Kidney (tissue), 14 donors: ENCODE data around the gene RHBDD3. TPM values are rescaled to one million over a fixed set of nuclear protein-coding genes. Genes with fewer than 3 reads are reported as not detected.

ENCODE experiments used
- DNase-seq, 5 donors: peaks; one replicate each; pipeline ENCODE4 v3.0.0-alpha.2; 2013 to 2020
- FAIRE-seq: peaks from 2 replicates; lab custom pipeline; 2012; peaks lifted over from hg19 to GRCh38; lab: Jason Lieb, UNC
- H3K27ac ChIP-seq, 2 donors: one replicate each; pipeline ENCODE4 v1.7.0; 2013; ENCODE audit warnings: low read depth in 2 of 2, low read length in 2 of 2, inconsistent platforms in 1 of 2
- H3K27me3 ChIP-seq: one replicate; pipeline ENCODE4 v1.7.1; 2013; ENCODE audit warnings: low read length, inconsistent platforms; ENCODE audit not compliant: control insufficient read depth, insufficient read depth
- H3K36me3 ChIP-seq, 3 donors: one replicate each; pipeline versions ENCODE4 v1.7.0 to v1.7.1; 2013; ENCODE audit warnings: low read length in 3 of 3, control low read depth in 1 of 3, inconsistent platforms in 1 of 3; ENCODE audit not compliant: insufficient read depth in 3 of 3, control insufficient read depth in 2 of 3
- H3K4me1 ChIP-seq, 3 donors: one replicate each; pipeline versions ENCODE4 v1.7.0 to v1.7.1; 2013; ENCODE audit warnings: low read length in 3 of 3, inconsistent platforms in 1 of 3, low read depth in 1 of 3; ENCODE audit not compliant: control insufficient read depth in 2 of 3, insufficient read depth in 2 of 3
- H3K4me3 ChIP-seq, 3 donors: one replicate each; pipeline versions ENCODE4 v1.7.0 to v1.8.1; 2013; ENCODE audit warnings: low read length in 3 of 3, control low read depth in 1 of 3, inconsistent platforms in 1 of 3
- H3K9ac ChIP-seq, 3 donors: one replicate each; pipeline versions ENCODE4 v1.7.0 to v1.7.1; 2013; ENCODE audit warnings: low read length in 3 of 3, control low read depth in 1 of 3, inconsistent platforms in 1 of 3
- H3K9me3 ChIP-seq, 3 donors: one replicate each; pipeline versions ENCODE4 v1.7.0 to v1.7.1; 2013; ENCODE audit warnings: low read length in 3 of 3, control low read depth in 1 of 3, inconsistent platforms in 1 of 3; ENCODE audit not compliant: control insufficient read depth in 2 of 3, insufficient read depth in 1 of 3
- CTCF ChIP-seq: IDR thresholded peaks from 3 replicates; pipeline ENCODE4 v1.5.1; 2012; ENCODE audit warnings: mild to moderate bottlenecking, moderate library complexity, borderline replicate concordance; ENCODE audit not compliant: insufficient read depth; ENCODE audit errors: extremely low read depth
- intact Hi-C: fragments of 100-400 bp; cut with DNase I; formaldehyde crosslinking; loops from one replicate; pipeline ENCODE4 v1.11.1; 2022
- polyA plus RNA-seq: library from polyadenylated mRNA; stranded (reverse); fragments of 350-450 nt; fragmentation: Illumina TruSeq; extraction: RNeasy Lipid Tissue Mini Kit (QIAGEN cat#74804); gene quantifications from one replicate; pipeline ENCODE4 v1.2.3, GENCODE V29; 2014; ENCODE audit warnings: low read depth, low replicate concordance; ENCODE audit not compliant: insufficient read depth
- total RNA-seq: library from RNA; stranded (reverse); fragmentation: NEBNext Ultra II Directional; extraction: Animal tissue kit (Norgen Biotek cat#: 25700); gene quantifications from one replicate; pipeline ENCODE4 v1.2.1, GENCODE V29; 2021
- donor health status: control.
- donor health status: control.
- donor health status: control.
- donor health status: control.
- donor health status: control.
- donor health status: DM: yes; HTN: yes; CAD: no.
- donor health status: Normal renal cell carcinoma (clear cell type).

RHBDD3 gene
- total and polyA plus RNA-seq, 2 donors from 2014 or later, result 19.2 to 26.3 TPM

- H3K27ac ChIP-seq, result peak overlapping the region; percentile 99 to 100
- peak overlapping the region; percentile 88 to 96 (median 93) for H3K9ac ChIP-seq
- peaks cover 0 to 29% (median 16%) of the 10 kb centered on the region in 3 donors for H3K4me1 ChIP-seq
- FAIRE-seq, result no peak
- intact Hi-C loops, result no loop called here
- H3K36me3 ChIP-seq, result peaks cover 0 to 22% (median 13%) of the 10 kb centered on the region in 3 donors
- peak overlapping the region; percentile 81 to 92 (median 92) for H3K4me3 ChIP-seq
- no peaks in the 10 kb centered on the region for H3K27me3 ChIP-seq
- TF ChIP-seq CTCF, result no peak
- peak in 3 of 5 donors; percentile 50 to 88 (median 80) for DNase-seq
- no peaks in the 10 kb centered on the region for H3K9me3 ChIP-seq
These were observed 889 bp upstream of the RHBDD3 start for GRCh38 chr22:29268511-29269229.

- intact Hi-C loops, result no loop called here
- peaks cover 0 to 11% (median 5%) of the 10 kb centered on the region in 3 donors for H3K36me3 ChIP-seq
- H3K9me3 ChIP-seq, result no peaks in the 10 kb centered on the region
- DNase-seq (no peak), FAIRE-seq (no peak)
- peak overlapping the region; percentile 81 to 92 (median 92) for H3K4me3 ChIP-seq
- TF ChIP-seq CTCF, result no peak
- peak overlapping the region; percentile 81 to 96 (median 88) for H3K9ac ChIP-seq
- no peaks in the 10 kb centered on the region for H3K27me3 ChIP-seq
- H3K4me1 ChIP-seq, result peaks cover 0 to 25% (median 10%) of the 10 kb centered on the region in 3 donors
- peak overlapping the region; percentile 99 to 100 for H3K27ac ChIP-seq
These were observed 321 bp downstream of the RHBDD3 start for GRCh38 chr22:29267462-29267857.

- peaks cover 0 to 25% (median 9%) of the 10 kb centered on the region in 3 donors for H3K4me1 ChIP-seq
- FAIRE-seq, result no peak
- peaks cover 0 to 9% (median 3%) of the 10 kb centered on the region in 3 donors for H3K36me3 ChIP-seq
- DNase-seq, result peak in 1 of 5 donors; percentile 66
- peak overlapping the region; percentile 81 to 92 (median 84) for H3K4me3 ChIP-seq
- TF ChIP-seq CTCF, result no peak
- peak overlapping the region; percentile 81 to 96 (median 88) for H3K9ac ChIP-seq
- H3K27me3 ChIP-seq, result no peaks in the 10 kb centered on the region
- no peaks in the 10 kb centered on the region for H3K9me3 ChIP-seq
- intact Hi-C loops, result no loop called here
- H3K27ac ChIP-seq, result peak overlapping the region; percentile 99 to 100
These were observed 968 bp downstream of the RHBDD3 start for GRCh38 chr22:29266564-29267461.
